AG04450 (cell line): ENCODE results near the gene STK32C. TPM values are rescaled to one million over a fixed set of nuclear protein-coding genes. Genes with fewer than 3 reads are reported as not detected.

ENCODE experiments used
- CTCF ChIA-PET: fragments of 300-600, 350-600 bp; formaldehyde crosslinking; extraction: SDS; loops from one replicate; lab custom pipeline; 2022; ENCODE audit warnings: antibody characterized with exemption, inconsistent platforms; lab: Charles Lee
- POLR2A ChIA-PET: fragments of 350-600 bp; formaldehyde crosslinking; extraction: SDS; loops from one replicate; lab custom pipeline; 2021; ENCODE audit warnings: antibody characterized with exemption, inconsistent platforms; lab: Yijun Ruan, JAX
- DNase-seq: peaks from one replicate; pipeline ENCODE4 v3.0.0-alpha.2; 2011; ENCODE audit warnings: low read depth, low spot score
- H3K27ac ChIP-seq: one replicate; pipeline ENCODE4 v1.5.1; 2012; ENCODE audit warnings: low read depth, low read length, control low read depth
- H3K27me3 ChIP-seq: one replicate; pipeline ENCODE4 v1.6.0; 2012; ENCODE audit warnings: low read length; ENCODE audit not compliant: control insufficient read depth, insufficient read depth
- H3K4me3 ChIP-seq: 2 replicates; pipeline ENCODE4 v1.5.1; 2011; ENCODE audit warnings: mild to moderate bottlenecking, low read depth, low read length, control low read depth
- H3K9me3 ChIP-seq: 2 replicates; pipeline ENCODE4 v1.5.1; 2012; ENCODE audit warnings: low read length; ENCODE audit not compliant: control insufficient read depth, insufficient read depth
- CTCF ChIP-seq: IDR thresholded peaks from 2 replicates; pipeline ENCODE4 v1.5.1; 2011; ENCODE audit warnings: low read depth, low read length, control low read depth, inconsistent platforms
- polyA plus RNA-seq: library from polyadenylated mRNA; depleted of rRNA; stranded (reverse); fragments of >200 nt; gene quantifications from 2 replicates; pipeline ENCODE4 v1.2.3, GENCODE V29; 2011

The STK32C gene
- polyA plus RNA-seq, 1 experiment: 5.3 TPM

GRCh38 chr10:132328106-132328505, 20.4 kb upstream of the STK32C start:
- TF ChIP-seq CTCF: no peak
- ChIA-PET CTCF (no interaction called here), POLR2A (no interaction called here)
- Histone ChIP-seq H3K27me3 (no peaks in the 10 kb centered on the region), H3K4me3 (no peak overlapping the region), H3K27ac (no peak overlapping the region), H3K9me3 (peaks cover 8% of the 10 kb centered on the region; the same call in 1 of the 2 replicates)
- DNase-seq: no peak

- DNase-seq: no peak
- CTCF ChIA-PET: no interaction called here
- no peaks in the 10 kb centered on the region for H3K27me3 ChIP-seq
- no peak overlapping the region for H3K4me3 ChIP-seq
- no peak for TF ChIP-seq CTCF
- POLR2A ChIA-PET: no interaction called here
- no peak overlapping the region for H3K27ac ChIP-seq
- H3K9me3 ChIP-seq: peaks cover 8% of the 10 kb centered on the region; the same call in 1 of the 2 replicates
These were observed 19.2 kb upstream of the STK32C start for GRCh38 chr10:132326925-132327324.

GRCh38 chr10:132326344-132326889, 18.7 kb upstream of the STK32C start:
- TF ChIP-seq CTCF: no peak
- H3K4me3 ChIP-seq: no peak overlapping the region
- H3K9me3 ChIP-seq: peaks cover 8% of the 10 kb centered on the region; the same call in 1 of the 2 replicates
- DNase-seq: no peak
- no peaks in the 10 kb centered on the region for H3K27me3 ChIP-seq
- no peak overlapping the region for H3K27ac ChIP-seq
- CTCF ChIA-PET: no interaction called here
- POLR2A ChIA-PET: no interaction called here

GRCh38 chr10:132324186-132324585, 16.4 kb upstream of the STK32C start:
- TF ChIP-seq CTCF: no peak
- Histone ChIP-seq H3K27me3 (no peaks in the 10 kb centered on the region), H3K27ac (no peak overlapping the region), H3K4me3 (no peak overlapping the region), H3K9me3 (peaks cover 8% of the 10 kb centered on the region; the same call in 1 of the 2 replicates)
- no peak for DNase-seq
- ChIA-PET POLR2A (no interaction called here), CTCF (interaction anchor here (0.6 kb wide), 1 partner anchor 135 kb away, joined by 4 read pairs; no protein-coding TSS in a partner anchor)

GRCh38 chr10:132322586-132323048, 14.9 kb upstream of the STK32C start:
- POLR2A ChIA-PET: no interaction called here
- peak; percentile 32 for TF ChIP-seq CTCF

More at GRCh38 chr10:132322586-132323048, 14.9 kb upstream of the STK32C start:
- Histone ChIP-seq H3K4me3 (no peak overlapping the region), H3K27me3 (no peaks in the 10 kb centered on the region), H3K27ac (peak overlapping the region; percentile 57), H3K9me3 (peaks cover 8% of the 10 kb centered on the region; the same call in 1 of the 2 replicates)
- DNase-seq: no peak
- CTCF ChIA-PET: no interaction called here
